Neural cell (in vitro differentiated cells): Measurements from ENCODE around the gene ZFYVE19. TPM values are rescaled to one million over a fixed set of nuclear protein-coding genes. Genes with fewer than 3 reads are reported as not detected.

Experiments used
- H2AFZ ChIP-seq: fragments of 200-600, 300-800 bp; sonication (generic), shearing (Covaris generic); 2 replicates; pipeline ENCODE4 v1.6.0; 2014; ENCODE audit warnings: low read depth, mild to moderate bottlenecking, antibody characterized with exemption, low read length, moderate library complexity
- H3F3A ChIP-seq: fragments of 200-600 bp; shearing (Covaris generic); 2 replicates; pipeline ENCODE4 v1.6.1; 2016; ENCODE audit warnings: mild to moderate bottlenecking, moderate library complexity, mixed read lengths, antibody characterized with exemption, low read length; ENCODE audit not compliant: insufficient read depth, poor library complexity, severe bottlenecking
- H3K27ac ChIP-seq: fragments of 200-600, 300-800 bp; sonication (generic), shearing (Covaris generic); 2 replicates; pipeline ENCODE4 v1.5.1; 2014; ENCODE audit warnings: mild to moderate bottlenecking, low read length, moderate library complexity
- H3K27me3 ChIP-seq: fragments of 300-800, 200-600 bp; sonication (generic), shearing (Covaris generic); 2 replicates; pipeline ENCODE4 v1.6.0; 2014; ENCODE audit warnings: mild to moderate bottlenecking, low read depth, low read length, moderate library complexity; ENCODE audit not compliant: insufficient read depth
- H3K36me3 ChIP-seq: fragments of 300-800, 200-600 bp; sonication (generic), shearing (Covaris generic); 2 replicates; pipeline ENCODE4 v1.5.1; 2014; ENCODE audit warnings: mild to moderate bottlenecking, antibody characterized with exemption, low read length, moderate library complexity; ENCODE audit not compliant: insufficient read depth
- H3K4me2 ChIP-seq: fragments of 300-800, 200-600 bp; sonication (generic), shearing (Covaris generic); 2 replicates; pipeline ENCODE4 v1.6.0; 2014; ENCODE audit warnings: mild to moderate bottlenecking, low read length
- H3K4me3 ChIP-seq: fragments of 300-800, 200-600 bp; sonication (generic), shearing (Covaris generic); 2 replicates; pipeline ENCODE4 v1.5.1; 2014; ENCODE audit warnings: mild to moderate bottlenecking, low read length, moderate library complexity
- H3K79me2 ChIP-seq: fragments of 200-600 bp; shearing (Covaris generic); replicated peaks from 2 replicates; pipeline ENCODE4 v1.6.0; 2014; ENCODE audit warnings: mild to moderate bottlenecking, low read length, moderate library complexity; ENCODE audit not compliant: insufficient read depth
- H3K9ac ChIP-seq: fragments of 300-800, 200-600 bp; sonication (generic), shearing (Covaris generic); 2 replicates; pipeline ENCODE4 v1.6.1; 2016; ENCODE audit warnings: mild to moderate bottlenecking, low read length, mixed read lengths
- H3K9me2 ChIP-seq: fragments of 200-600 bp; shearing (Covaris generic); 2 replicates; pipeline ENCODE4 v1.6.1; 2016; ENCODE audit warnings: mild to moderate bottlenecking, low read length, mixed read lengths; ENCODE audit not compliant: insufficient read depth
- H3K9me3 ChIP-seq: fragments of 200-600, 300-800 bp; sonication (generic), shearing (Covaris generic); 2 replicates; pipeline ENCODE4 v1.6.1; 2016; ENCODE audit warnings: mild to moderate bottlenecking, mixed run types, low read length, moderate library complexity, mixed read lengths
- H4K20me1 ChIP-seq: fragments of 200-600 bp; shearing (Covaris generic); 2 replicates; pipeline ENCODE4 v1.6.1; 2016; ENCODE audit warnings: mild to moderate bottlenecking, mixed run types; ENCODE audit not compliant: insufficient read depth
- CTCF ChIP-seq: fragments of 450-650 bp; IDR thresholded peaks from 2 replicates; pipeline ENCODE4 v1.5.1; 2014; ENCODE audit warnings: antibody characterized with exemption, mild to moderate bottlenecking, moderate library complexity; ENCODE audit not compliant: poor library complexity, severe bottlenecking
- EP300 ChIP-seq: fragments of 450-650 bp; conservative IDR thresholded peaks from 2 replicates; pipeline ENCODE4 v1.6.1; 2014; ENCODE audit warnings: antibody characterized with exemption, mild to moderate bottlenecking, moderate library complexity; ENCODE audit not compliant: poor library complexity, severe bottlenecking
- EZH2 ChIP-seq: fragments of 200-600, 300-800 bp; shearing (Covaris generic), sonication (generic); IDR thresholded peaks from 2 replicates; pipeline ENCODE4 v1.6.1; 2014; ENCODE audit warnings: antibody characterized with exemption, low read length, borderline replicate concordance, mild to moderate bottlenecking; ENCODE audit not compliant: insufficient read depth, poor library complexity, severe bottlenecking
- MXI1 ChIP-seq: fragments of 450-650 bp; conservative IDR thresholded peaks from 2 replicates; pipeline ENCODE4 v1.6.1; 2014; ENCODE audit warnings: antibody characterized with exemption, mild to moderate bottlenecking; ENCODE audit not compliant: poor library complexity, severe bottlenecking
- POLR2AphosphoS5 ChIP-seq: IDR thresholded peaks from 2 replicates; pipeline ENCODE4 v1.6.1; 2012
- RAD21 ChIP-seq: fragments of 450-650 bp; conservative IDR thresholded peaks from 2 replicates; pipeline ENCODE4 v1.6.1; 2014; ENCODE audit warnings: antibody characterized with exemption, mild to moderate bottlenecking, moderate library complexity
- REST ChIP-seq: IDR thresholded peaks from 2 replicates; pipeline ENCODE4 v1.6.1; 2012; ENCODE audit warnings: borderline replicate concordance
- SMC3 ChIP-seq: fragments of 450-650 bp; conservative IDR thresholded peaks from 2 replicates; pipeline ENCODE4 v1.6.1; 2014; ENCODE audit warnings: antibody characterized with exemption, mild to moderate bottlenecking, moderate library complexity; ENCODE audit not compliant: poor library complexity
- TAF1 ChIP-seq: IDR thresholded peaks from 2 replicates; pipeline ENCODE4 v1.6.1; 2012; ENCODE audit warnings: low read depth
- polyA plus RNA-seq: library from polyadenylated mRNA; depleted of rRNA; stranded (reverse); fragments of >200 nt; gene quantifications from 2 replicates; pipeline ENCODE4 v1.2.3, GENCODE V29; 2014

ZFYVE19 gene
- polyA plus RNA-seq, 1 donor from 2014 or later, result 48.2 TPM

GRCh38 chr15:40772014-40772413 lies 34.9 kb upstream of the ZFYVE19 start:
- Histone ChIP-seq H2AFZ (no peak overlapping the region), H3K4me3 (no peak overlapping the region), H3F3A (no peaks in the 10 kb centered on the region), H3K9me2 (no peaks in the 10 kb centered on the region), H3K9me3 (no peaks in the 10 kb centered on the region), H3K36me3 (no peaks in the 10 kb centered on the region), H3K79me2 (no peaks in the 10 kb centered on the region), H3K27ac (no peak overlapping the region), H3K27me3 (no peaks in the 10 kb centered on the region), H3K4me2 (no peak overlapping the region), H4K20me1 (no peaks in the 10 kb centered on the region), H3K9ac (no peak overlapping the region)
- TF ChIP-seq SMC3, result no peak
- no peak for TF ChIP-seq EZH2
- TF ChIP-seq MXI1, result no peak
- TF ChIP-seq POLR2AphosphoS5, result no peak
- TF ChIP-seq CTCF, result no peak
- TF ChIP-seq EP300, result no peak
- no peak for TF ChIP-seq RAD21
- no peak for TF ChIP-seq TAF1
- TF ChIP-seq REST, result no peak

- Histone ChIP-seq H2AFZ (no peak overlapping the region), H3K27ac (no peak overlapping the region), H3K79me2 (no peaks in the 10 kb centered on the region), H3F3A (no peaks in the 10 kb centered on the region), H3K27me3 (no peaks in the 10 kb centered on the region), H3K36me3 (no peaks in the 10 kb centered on the region), H4K20me1 (no peaks in the 10 kb centered on the region), H3K9ac (no peak overlapping the region), H3K9me2 (no peaks in the 10 kb centered on the region), H3K4me2 (no peak overlapping the region), H3K9me3 (no peaks in the 10 kb centered on the region), H3K4me3 (no peak overlapping the region)
- no peak for TF ChIP-seq EP300
- TF ChIP-seq REST, result no peak
- no peak for TF ChIP-seq RAD21
- TF ChIP-seq TAF1, result no peak
- no peak for TF ChIP-seq EZH2
- no peak for TF ChIP-seq SMC3
- TF ChIP-seq MXI1, result no peak
- TF ChIP-seq POLR2AphosphoS5, result no peak
- no peak for TF ChIP-seq CTCF
These were observed 33.4 kb upstream of the ZFYVE19 start for GRCh38 chr15:40773496-40773895.
